ENCODE data around the gene SCMH1.
A peak's percentile ranks its signal among the peaks of the same experiment; 100 is the strongest.

The SCMH1 gene

GRCh38 chr1:40998668-40999067 is 243.4 kb downstream of the SCMH1 start:
- no peak for DNase-seq (ENCODE audit: low read depth)

- DNase-seq (ENCODE audit: low read depth) = no peak
These were observed 245.0 kb downstream of the SCMH1 start for GRCh38 chr1:40997096-40997495.

- no peak for DNase-seq (ENCODE audit: low read depth)
These were observed 253.0 kb downstream of the SCMH1 start for GRCh38 chr1:40989066-40989465.

GRCh38 chr1:40988280-40988679 is 253.8 kb downstream of the SCMH1 start:
- no peak for DNase-seq (ENCODE audit: low read depth)

GRCh38 chr1:40987439-40988276 is 254.4 kb downstream of the SCMH1 start:
- no peak for DNase-seq (ENCODE audit: low read depth)

- no peak for DNase-seq (ENCODE audit: low read depth)
These were observed 255.2 kb downstream of the SCMH1 start for GRCh38 chr1:40986956-40987355.

GRCh38 chr1:40986328-40986783 is 255.8 kb downstream of the SCMH1 start:
- DNase-seq (ENCODE audit: low read depth) = no peak

GRCh38 chr1:40985875-40986274 is 256.2 kb downstream of the SCMH1 start:
- no peak for DNase-seq (ENCODE audit: low read depth)

- no peak for DNase-seq (ENCODE audit: low read depth)
These were observed 256.9 kb downstream of the SCMH1 start for GRCh38 chr1:40985161-40985560.

GRCh38 chr1:40984531-40984930 is 257.6 kb downstream of the SCMH1 start:
- no peak for DNase-seq (ENCODE audit: low read depth)

GRCh38 chr1:40984066-40984465 is 258.0 kb downstream of the SCMH1 start:
- no peak for DNase-seq (ENCODE audit: low read depth)

GRCh38 chr1:40983286-40983685 is 258.8 kb downstream of the SCMH1 start:
- DNase-seq (ENCODE audit: low read depth) = no peak

- DNase-seq (ENCODE audit: low read depth) = no peak
These were observed 259.4 kb downstream of the SCMH1 start for GRCh38 chr1:40982721-40983120.

- no peak for DNase-seq (ENCODE audit: low read depth)
These were observed 260.2 kb downstream of the SCMH1 start for GRCh38 chr1:40981691-40982448.

- no peak for DNase-seq (ENCODE audit: low read depth)
These were observed 261.5 kb downstream of the SCMH1 start for GRCh38 chr1:40980453-40981121.

GRCh38 chr1:40980068-40980452 is 262.0 kb downstream of the SCMH1 start:
- no peak for DNase-seq (ENCODE audit: low read depth)

- DNase-seq (ENCODE audit: low read depth) = peak; percentile 83
These were observed 262.7 kb downstream of the SCMH1 start, which contains the start of gene CTPS1 for GRCh38 chr1:40979241-40980067. CTPS1 (plus strand) TSS chr1:40979696; CDS start chr1:40983291, 3,595 bp downstream.

GRCh38 chr1:40978886-40979240 is 263.2 kb downstream of the SCMH1 start:
- no peak for DNase-seq (ENCODE audit: low read depth)

- no peak for DNase-seq (ENCODE audit: low read depth)
These were observed 264.4 kb downstream of the SCMH1 start for GRCh38 chr1:40977716-40978115.
